Duodenal mucosa (tissue), 2 donors: Measurements from ENCODE around the gene HDAC6.

ENCODE experiments used
- H3K27ac ChIP-seq: one replicate; pipeline ENCODE4 v1.7.0; 2013; ENCODE audit warnings: low read depth, low read length
- H3K27me3 ChIP-seq, 2 donors: one replicate each; pipeline ENCODE4 v1.7.0; 2013; ENCODE audit warnings: low read length in 2 of 2, control low read depth in 1 of 2; ENCODE audit not compliant: insufficient read depth in 2 of 2, control insufficient read depth in 1 of 2
- H3K36me3 ChIP-seq, 2 donors: one replicate each; pipeline ENCODE4 v1.7.0; 2013; ENCODE audit warnings: low read length in 2 of 2, control low read depth in 1 of 2; ENCODE audit not compliant: insufficient read depth in 2 of 2, control insufficient read depth in 1 of 2
- H3K4me1 ChIP-seq, 2 donors: one replicate each; pipeline ENCODE4 v1.7.0; 2013; ENCODE audit warnings: low read length in 2 of 2, control low read depth in 1 of 2; ENCODE audit not compliant: insufficient read depth in 2 of 2, control insufficient read depth in 1 of 2
- H3K4me3 ChIP-seq, 2 donors: one replicate each; pipeline ENCODE4 v1.7.0; 2013; ENCODE audit warnings: low read length in 2 of 2, low read depth in 1 of 2
- H3K9ac ChIP-seq, 2 donors: one replicate each; pipeline ENCODE4 v1.7.0; 2013; ENCODE audit warnings: low read length in 2 of 2, low read depth in 1 of 2
- H3K9me3 ChIP-seq, 2 donors: one replicate each; pipeline ENCODE4 v1.7.0; 2013; ENCODE audit warnings: low read length in 2 of 2, control low read depth in 1 of 2; ENCODE audit not compliant: control insufficient read depth in 1 of 2

The HDAC6 gene

DNA sequence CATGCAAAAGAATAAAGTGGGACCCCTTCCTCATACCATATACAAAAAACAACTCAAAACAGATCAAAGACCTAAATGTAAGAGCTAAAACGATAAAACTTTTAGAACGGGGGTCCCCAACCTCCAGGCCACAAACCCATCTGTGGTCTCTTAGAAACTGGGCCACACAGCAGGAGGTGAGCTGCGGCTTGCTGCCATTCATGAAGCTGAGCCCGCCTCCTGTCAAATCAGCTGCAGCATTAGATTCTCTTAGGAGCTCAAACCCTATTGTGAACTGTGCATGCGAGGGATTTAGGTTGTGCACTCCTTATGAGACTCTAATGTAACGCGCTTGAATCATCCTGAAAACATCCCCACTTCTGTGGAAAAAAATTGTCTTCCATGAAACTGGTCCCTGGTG lies 22.5 kb upstream of the HDAC6 start:
- Histone ChIP-seq H3K36me3 (no peaks in the 10 kb centered on the region), H3K27ac (no peak overlapping the region), H3K9me3 (no peaks in the 10 kb centered on the region), H3K4me1 (no peaks in the 10 kb centered on the region), H3K9ac (no peak overlapping the region), H3K27me3 (no peaks in the 10 kb centered on the region), H3K4me3 (no peak overlapping the region)

DNA sequence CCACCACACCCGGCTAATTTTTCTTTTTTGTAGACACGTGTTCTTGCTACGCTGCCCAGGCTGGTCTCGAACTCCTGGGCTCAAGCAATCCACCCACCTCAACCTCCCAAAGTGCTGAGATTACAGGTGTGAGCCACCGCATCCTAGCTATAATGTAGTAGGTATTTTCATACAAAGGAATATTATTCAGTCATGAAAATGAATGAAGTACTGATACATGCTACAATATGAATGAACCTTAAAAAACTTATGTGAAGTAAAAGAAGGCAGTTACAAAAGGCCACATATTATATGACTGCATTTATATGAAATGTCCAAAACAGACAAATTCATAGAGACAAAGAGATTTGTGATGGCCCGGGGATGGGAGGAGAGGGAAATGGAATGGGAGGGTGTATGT lies 20.2 kb upstream of the HDAC6 start:
- Histone ChIP-seq H3K4me3 (no peak overlapping the region), H3K9me3 (no peaks in the 10 kb centered on the region), H3K27ac (no peak overlapping the region), H3K9ac (no peak overlapping the region), H3K36me3 (no peaks in the 10 kb centered on the region), H3K4me1 (no peaks in the 10 kb centered on the region), H3K27me3 (no peaks in the 10 kb centered on the region)

DNA sequence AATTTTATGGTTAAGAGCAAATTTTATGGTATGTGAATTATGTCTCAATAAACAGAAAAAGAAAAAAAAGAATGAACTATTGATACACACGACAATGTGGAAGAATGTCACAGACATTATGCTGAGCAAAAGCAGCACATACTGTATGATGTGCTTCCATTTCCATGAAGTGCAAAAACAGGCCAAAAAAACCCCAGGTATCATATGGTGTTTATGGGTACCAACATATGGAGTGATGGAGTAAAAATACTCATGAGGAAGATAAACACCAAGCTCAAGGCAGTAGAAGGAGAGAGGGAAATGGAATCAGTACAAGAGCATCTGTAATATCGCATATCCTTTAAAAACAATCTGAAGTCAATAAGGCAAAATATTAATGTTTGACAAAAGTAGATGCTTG lies 19.7 kb upstream of the HDAC6 start:
- no peak overlapping the region for H3K9ac ChIP-seq
- no peak overlapping the region for H3K27ac ChIP-seq
- no peaks in the 10 kb centered on the region for H3K27me3 ChIP-seq
- no peak overlapping the region for H3K4me3 ChIP-seq
- no peaks in the 10 kb centered on the region for H3K9me3 ChIP-seq
- no peaks in the 10 kb centered on the region for H3K4me1 ChIP-seq
- no peaks in the 10 kb centered on the region for H3K36me3 ChIP-seq

DNA sequence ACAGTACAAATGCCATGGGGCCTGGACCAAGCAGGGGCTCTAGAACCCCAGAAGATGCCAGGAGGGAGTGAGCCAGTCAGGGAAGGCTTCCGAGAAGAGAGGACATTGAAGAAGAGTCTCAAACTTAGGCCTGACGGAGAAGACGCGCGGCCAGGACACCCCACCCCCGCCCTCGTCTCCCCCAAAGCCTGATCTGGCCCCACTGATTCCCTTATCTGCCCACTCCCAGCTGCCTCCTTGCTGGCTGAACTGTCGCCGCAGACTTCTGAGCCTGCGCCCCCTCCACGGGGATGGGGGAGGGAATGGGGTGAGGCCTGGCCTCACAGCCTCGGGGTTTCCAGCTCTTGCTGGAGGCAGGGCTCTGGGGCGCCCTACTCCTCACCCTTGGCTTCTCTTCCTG lies 19.1 kb upstream of the HDAC6 start:
- Histone ChIP-seq H3K9me3 (no peaks in the 10 kb centered on the region), H3K4me1 (no peaks in the 10 kb centered on the region), H3K9ac (no peak overlapping the region), H3K36me3 (no peaks in the 10 kb centered on the region), H3K27me3 (no peaks in the 10 kb centered on the region), H3K27ac (no peak overlapping the region), H3K4me3 (no peak overlapping the region)

DNA sequence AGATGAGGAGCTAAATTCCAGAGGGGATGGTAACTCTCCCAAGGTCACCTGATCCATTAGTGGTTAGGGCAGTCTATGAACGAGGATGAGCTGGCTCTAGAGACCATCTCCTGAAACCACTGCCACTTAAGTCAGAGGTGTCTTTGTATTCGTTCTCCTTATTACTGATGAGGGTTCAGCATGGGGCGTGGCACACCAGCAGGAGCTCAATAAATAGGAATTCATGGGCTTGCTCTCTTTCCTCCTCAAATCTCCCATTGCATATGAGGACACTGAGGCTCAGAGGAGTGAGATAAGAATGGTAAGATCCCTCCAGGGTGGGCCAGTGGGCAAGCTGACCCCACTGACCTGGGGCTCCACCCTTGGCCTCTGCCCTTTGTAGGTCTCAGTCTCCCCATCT lies 17.1 kb upstream of the HDAC6 start:
- no peak overlapping the region for H3K9ac ChIP-seq
- H3K9me3 ChIP-seq: no peaks in the 10 kb centered on the region
- no peaks in the 10 kb centered on the region for H3K27me3 ChIP-seq
- H3K36me3 ChIP-seq: no peaks in the 10 kb centered on the region
- no peaks in the 10 kb centered on the region for H3K4me1 ChIP-seq
- H3K27ac ChIP-seq: no peak overlapping the region
- H3K4me3 ChIP-seq: no peak overlapping the region

DNA sequence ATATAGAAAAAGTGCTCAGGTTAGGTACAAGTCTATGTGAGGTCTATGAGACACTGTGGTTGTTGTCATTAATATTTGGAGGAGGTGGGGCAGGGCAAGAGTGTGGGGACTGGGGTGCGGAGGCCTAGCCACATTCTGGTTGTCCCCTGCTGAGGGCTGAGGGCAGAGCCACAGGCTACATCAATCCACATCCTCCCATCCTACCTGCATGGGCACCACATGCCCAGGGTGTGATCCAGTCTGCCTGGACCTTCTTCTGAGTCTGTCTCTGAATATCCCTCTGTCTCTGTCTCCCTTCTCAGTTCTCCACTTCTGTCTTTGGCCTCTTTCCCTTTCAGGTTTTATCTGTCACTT lies 16.7 kb upstream of the HDAC6 start:
- Histone ChIP-seq H3K36me3 (no peaks in the 10 kb centered on the region), H3K4me3 (no peak overlapping the region), H3K9me3 (no peaks in the 10 kb centered on the region), H3K4me1 (no peaks in the 10 kb centered on the region), H3K27ac (no peak overlapping the region), H3K27me3 (no peaks in the 10 kb centered on the region), H3K9ac (no peak overlapping the region)

DNA sequence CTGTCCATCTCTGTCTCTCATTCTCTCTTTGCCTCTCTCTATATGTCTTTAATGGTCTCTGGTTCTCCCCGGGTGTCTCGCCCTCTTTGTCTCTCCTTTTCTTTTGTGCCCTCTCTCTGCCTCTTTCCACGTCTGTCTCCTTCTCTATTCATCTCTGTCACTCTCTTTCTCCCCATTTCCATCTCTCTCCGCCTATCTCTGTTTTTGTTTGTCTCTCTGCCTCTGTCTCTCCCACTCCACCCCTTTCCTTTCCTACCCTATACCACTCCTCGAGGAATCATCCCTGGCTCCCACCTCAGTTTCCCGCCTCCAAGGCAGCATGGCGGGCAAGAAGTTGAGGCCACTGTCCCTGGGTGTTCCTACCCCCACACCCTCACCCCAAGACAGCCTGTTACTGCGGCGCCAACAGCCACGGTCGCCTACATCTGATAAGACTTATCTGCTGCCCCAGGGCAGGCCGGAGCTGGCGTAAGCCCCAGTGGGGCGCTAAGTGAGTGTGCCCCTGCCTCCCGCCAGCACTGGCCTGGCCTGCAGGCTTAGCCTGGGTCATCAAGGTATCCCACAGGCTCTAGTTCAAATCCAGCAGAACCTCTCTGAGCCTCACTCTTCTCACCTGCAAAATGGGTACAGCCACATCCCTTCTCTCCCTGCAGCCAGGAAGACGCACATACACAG lies 16.2 kb upstream of the HDAC6 start:
- Histone ChIP-seq H3K27me3 (no peaks in the 10 kb centered on the region), H3K4me3 (no peak overlapping the region), H3K27ac (no peak overlapping the region), H3K9me3 (no peaks in the 10 kb centered on the region), H3K9ac (no peak overlapping the region), H3K4me1 (no peaks in the 10 kb centered on the region), H3K36me3 (no peaks in the 10 kb centered on the region)

DNA sequence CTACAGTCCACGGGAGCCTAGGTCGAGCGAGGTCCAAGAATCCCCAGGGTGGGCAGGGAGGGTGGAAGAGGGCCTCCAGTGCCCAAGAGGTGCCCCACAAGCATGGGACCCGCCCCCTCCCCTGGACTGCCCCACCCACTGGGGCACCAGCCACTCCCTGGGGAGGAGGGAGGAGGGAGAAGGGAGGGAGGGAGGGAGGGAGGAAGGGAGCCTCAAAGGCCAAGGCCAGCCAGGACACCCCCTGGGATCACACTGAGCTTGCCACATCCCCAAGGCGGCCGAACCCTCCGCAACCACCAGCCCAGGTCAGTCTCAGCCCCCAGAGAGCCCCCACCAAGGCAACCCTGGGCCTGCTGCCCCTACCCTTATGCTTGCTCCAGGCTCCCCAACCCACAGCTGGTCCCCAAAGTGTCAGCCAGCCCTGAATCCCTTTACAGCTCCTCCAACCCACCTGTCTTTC lies 15.5 kb upstream of the HDAC6 start, which contains the start of gene GATA1:
TSS of gene GATA1 (plus strand) at position 250 of the 460 bp plus-strand sequence. CDS start 4,520 bp downstream, outside the sequence.
- H3K9ac ChIP-seq: no peak within 1 kb of the TSS
- H3K4me1 ChIP-seq: no peaks in the 10 kb centered on the region
- no peaks in the 10 kb centered on the region for H3K36me3 ChIP-seq
- H3K27me3 ChIP-seq: no peaks in the 10 kb centered on the region
- H3K27ac ChIP-seq: no peak within 1 kb of the TSS
- no peak within 1 kb of the TSS for H3K4me3 ChIP-seq
- H3K9me3 ChIP-seq: no peaks in the 10 kb centered on the region

DNA sequence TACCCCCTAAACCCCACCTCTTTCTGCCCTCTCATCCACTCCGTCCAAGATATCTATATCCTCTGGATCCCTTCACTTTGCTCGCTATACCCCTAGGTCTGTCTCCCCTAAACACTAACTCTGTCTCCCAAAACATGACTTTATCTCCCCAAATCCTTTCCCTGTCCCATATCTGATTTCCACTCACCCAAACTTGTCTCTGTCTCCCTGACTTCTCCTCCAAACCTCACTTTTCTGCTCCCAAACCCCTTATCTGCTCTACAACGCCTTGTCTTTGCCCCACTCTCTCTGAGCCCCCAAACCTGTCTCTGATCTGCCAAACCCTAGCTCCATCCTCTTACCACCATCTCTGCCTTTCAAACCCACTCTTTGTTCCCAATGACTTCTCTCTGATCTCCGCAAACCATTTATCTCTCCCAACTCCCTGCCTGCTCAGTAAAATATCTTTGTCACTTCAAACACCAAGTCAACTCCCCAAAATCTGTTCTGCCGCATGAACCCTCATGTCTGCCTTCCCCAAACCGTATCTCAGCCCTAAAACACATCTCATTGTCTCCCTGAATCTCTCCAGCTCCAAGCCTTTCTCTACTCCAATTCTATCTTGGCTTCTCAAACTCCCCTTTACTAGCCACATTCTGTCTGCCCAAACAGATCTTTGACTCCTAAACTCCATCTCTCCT lies 14.9 kb upstream of the HDAC6 start:
- no peak overlapping the region for H3K4me3 ChIP-seq
- no peak overlapping the region for H3K9ac ChIP-seq
- H3K4me1 ChIP-seq: no peaks in the 10 kb centered on the region
- H3K27ac ChIP-seq: no peak overlapping the region
- no peaks in the 10 kb centered on the region for H3K27me3 ChIP-seq
- H3K9me3 ChIP-seq: no peaks in the 10 kb centered on the region
- H3K36me3 ChIP-seq: no peaks in the 10 kb centered on the region

DNA sequence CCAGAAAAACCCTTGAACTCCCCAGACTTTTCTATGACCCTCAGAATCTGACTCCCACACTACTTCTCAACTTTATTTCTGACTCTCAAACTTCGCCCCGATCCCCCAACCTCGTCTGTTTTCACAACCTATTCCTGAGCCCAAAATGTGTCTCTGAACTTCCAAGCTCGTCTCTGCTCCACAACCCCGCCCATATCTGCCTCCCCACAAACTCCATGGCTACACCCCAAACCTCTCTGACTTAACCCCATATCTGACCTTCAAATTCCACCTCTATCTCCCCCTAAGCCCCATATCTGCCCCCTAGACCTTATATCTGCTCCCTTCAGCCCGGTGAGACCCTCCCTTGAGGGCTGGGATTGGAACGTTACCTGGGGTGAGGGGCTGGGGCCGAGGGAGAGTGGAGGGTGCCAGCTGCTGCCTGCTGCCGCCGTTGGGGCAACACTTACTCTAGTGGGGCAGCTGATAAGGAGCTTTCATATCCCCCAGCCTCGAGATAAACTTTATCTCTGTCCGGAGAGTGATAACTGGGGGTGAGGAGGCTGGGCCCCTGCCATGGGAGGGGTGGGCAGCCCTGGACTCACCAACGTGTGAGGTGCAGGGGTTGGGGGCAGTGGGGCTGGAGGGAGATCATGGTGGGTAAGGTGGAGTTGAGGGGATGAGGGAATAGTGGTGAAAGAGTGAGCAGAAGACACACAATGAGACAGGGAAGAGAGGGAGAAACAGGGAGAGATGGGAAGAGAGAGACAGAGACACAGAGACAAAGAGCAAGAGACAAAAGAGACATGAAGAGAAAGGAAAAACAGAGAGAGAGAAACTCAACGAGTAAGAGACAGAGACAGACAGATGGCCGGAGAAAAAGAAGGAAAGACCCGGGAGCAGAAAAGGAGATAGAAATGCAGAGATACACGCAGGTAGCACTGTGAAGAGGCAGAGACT lies 14.1 kb upstream of the HDAC6 start:
- Histone ChIP-seq H3K4me1 (no peaks in the 10 kb centered on the region), H3K27me3 (no peaks in the 10 kb centered on the region), H3K4me3 (no peak overlapping the region), H3K27ac (no peak overlapping the region), H3K9ac (no peak overlapping the region), H3K9me3 (no peaks in the 10 kb centered on the region), H3K36me3 (no peaks in the 10 kb centered on the region)
